CD4-positive, alpha-beta T cell treated with Interferon alpha-2 for 1 hour (primary cell): ENCODE measurements around the gene SLBP.

Experiments used
- DNase-seq, 2 donors: peaks; one replicate each; pipeline ENCODE4 v3.0.0-alpha.2; 2020 to 2022

The SLBP gene

DNA sequence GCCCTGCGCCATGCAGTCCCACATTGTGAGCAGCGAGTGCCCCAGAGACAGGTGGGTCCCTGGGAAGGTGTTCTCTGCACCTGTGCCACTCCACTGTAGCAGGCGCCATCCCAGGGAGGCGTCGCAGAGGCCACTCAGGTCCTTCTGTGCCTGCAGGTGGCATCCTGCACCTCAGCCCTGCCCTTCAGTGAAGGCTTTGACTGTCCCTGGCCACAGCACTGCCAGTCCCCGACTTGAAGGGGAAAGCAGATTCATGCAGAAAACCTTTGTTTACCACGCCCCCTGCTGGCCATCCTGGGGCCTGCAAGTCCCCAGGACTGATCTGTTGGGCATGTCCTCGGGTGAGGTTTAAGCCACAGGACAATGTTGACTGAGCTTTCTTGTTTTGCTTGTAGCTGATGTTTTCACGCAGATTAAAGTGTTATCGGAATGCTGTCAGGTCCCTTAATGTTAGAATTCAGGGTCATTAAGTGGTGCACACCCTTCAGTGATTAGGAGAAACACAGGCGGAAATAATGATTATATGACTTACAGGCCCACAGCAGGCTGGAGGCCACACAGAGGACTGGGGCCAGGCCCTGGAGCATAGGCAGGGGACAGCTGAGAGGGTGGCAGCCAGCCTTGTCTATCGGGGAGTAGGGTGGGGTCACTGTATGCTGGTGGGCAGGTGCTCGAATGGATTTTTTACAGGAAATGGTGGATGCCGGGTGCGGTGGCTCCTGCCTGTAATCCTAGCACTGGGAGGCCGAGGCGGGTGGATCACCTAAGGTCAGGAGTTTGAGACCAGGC, 14.2 kb upstream of the SLBP start:
- peak; percentile 86 to 90 for DNase-seq

DNA sequence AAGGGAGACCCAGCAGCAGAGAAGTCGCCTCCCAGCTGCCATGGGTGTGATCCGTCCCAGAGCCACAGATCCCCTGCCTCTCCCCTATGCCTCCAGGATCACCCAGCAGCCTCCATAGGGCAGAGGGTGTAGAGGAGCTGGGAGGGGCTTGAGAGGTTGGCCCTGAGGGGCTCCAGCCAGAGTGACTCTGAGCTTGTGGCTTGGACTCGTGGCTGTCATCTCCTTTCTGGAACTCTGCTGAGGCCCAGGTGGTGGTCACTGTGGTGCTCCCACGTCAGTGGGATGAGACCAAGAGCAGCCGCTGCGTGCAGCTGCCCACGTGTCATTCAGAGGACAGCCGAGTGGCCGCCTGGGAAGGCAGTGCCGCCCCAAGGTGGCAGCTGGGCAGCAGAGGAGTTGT, 13.4 kb upstream of the SLBP start:
- no peak for DNase-seq

DNA sequence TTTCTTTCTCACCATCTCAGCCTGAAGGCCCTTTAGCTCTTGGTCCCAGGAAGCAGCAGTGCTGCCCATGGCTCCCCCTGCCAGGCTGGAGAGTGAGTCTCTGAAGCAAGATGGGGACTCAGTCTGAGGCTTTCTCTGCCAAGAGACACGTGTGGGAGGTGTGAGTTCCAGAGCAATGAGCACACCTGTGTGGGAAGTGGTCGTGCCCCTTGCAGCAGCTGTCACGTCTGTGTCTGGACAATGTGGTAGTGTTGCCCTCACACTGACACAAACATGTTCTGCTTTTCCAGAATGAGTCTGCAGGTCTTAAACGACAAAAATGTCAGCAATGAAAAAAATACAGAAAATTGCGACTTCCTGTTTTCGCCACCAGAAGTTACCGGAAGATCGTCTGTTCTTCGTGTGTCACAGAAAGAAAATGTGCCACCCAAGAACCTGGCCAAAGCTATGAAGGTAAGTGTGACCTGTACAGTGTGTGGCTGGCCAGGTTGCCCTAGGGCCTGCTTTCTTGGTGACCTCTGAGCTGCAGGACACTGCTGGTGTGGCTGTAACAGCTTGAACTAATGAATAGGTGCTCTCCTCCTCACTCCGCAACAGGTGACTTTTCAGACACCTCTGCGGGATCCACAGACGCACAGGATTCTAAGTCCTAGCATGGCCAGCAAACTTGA, 11.1 kb upstream of the SLBP start:
- peak; percentile 66 to 75 for DNase-seq

DNA sequence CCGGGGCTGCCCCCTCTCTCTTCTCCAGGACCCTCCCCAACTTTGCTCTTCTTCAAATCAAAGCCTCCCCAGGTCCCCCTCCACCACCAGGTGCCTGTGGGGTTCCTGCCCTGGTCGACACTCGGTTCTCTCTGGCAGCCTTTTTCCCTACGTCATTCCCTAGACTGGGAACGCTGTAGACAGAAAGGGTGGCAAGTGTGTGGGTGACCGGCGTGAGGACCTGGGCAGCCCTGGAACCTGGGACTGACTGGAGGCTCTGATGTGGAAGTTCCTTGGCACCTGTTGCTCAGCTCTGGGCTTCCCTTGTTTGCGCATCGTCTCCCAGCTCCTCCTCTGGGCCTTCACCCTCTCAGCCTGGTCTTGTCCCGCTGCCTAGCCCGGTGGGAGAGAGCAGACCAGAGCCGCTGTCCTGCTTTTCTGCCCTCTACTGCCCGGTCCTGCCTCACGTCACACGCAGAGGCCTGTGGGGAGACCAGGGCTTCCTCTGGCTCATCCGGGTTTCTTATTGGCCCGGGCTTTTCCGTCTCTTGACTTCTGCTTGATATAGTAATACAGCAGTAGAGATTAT, 10.5 kb upstream of the SLBP start:
- no peak for DNase-seq

DNA sequence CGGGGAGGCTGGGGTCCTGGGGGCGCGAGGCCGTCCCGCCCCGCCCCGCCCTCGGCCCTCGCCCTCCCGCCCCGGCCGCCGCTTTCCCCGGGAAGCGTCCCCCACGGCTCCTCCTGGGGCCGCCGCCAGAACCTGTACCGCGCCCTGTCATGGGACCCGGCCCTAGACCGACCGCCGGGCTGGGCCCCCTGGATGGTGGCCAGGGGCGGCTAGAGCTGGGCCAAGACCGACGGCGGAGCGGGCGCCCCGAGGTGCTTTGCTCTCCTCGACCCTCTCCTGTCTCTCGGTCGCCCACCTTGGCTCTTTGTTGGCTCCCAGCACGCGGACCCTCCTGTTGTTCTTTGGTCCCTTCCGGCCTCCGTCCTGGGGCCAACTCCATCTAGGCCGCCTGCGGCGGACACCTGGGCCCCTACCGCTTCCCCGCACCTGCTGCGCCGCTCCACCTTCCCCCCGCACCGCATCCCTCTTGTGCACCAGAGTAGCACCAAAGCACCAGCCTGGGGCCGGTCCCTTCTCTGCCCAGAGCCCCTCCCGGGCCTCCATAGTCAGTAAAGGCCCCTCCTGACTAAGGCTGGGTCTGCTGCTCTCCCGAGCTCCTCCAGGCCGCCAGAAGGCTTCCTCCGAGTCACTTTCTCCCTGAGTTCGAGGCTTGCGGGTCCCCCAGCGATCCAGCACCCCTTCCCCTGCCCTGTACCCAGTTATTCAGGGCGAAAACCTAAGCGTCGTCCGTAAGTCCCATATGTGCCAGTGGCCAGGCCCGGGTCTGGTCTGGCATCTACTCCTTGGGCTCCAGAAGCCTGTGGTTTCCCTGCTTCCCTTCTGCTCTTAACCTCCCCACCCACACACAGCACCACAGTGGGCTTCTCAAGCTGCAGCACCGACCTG, 9.8 kb upstream of the SLBP start:
- no peak for DNase-seq

DNA sequence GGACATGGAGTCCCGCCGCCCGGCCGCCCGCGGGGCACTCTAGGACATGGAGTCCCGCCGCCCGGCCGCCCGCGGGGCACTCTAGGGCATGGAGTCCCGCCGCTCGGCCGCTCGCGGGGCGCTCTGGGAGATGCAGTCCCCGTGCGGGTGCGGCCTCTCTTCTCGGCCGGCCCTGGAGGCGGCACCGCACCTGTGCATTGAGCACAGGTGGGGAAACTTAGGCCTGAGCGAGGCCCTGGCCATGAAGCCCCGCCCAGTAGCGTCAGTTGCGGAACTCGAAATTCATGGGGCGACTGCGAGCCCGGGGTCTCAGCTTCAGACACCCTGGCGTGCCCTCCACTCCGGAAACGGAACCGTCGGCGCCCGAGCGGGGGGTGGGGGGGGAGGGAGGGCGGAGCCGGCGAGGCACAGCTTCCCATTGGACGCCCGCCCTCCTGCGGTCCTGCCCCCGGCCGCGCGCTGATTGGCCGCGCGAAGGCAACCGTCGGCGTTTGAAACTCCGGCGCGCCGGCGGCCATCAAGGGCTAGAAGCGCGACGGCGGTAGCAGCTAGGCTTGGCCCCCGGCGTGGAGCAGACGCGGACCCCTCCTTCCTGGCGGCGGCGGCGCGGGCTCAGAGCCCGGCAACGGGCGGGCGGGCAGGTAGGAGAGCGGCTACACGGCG, 9.0 kb upstream of the SLBP start, which contains the start of the genes TACC3 and TMEM129:
Gene TACC3, plus strand, starts transcription at position 519 of the 663 bp plus-strand sequence. CDS start 1,901 bp downstream, outside the sequence.
Gene TMEM129, minus strand, starts transcription at position 321 of the 663 bp plus-strand sequence. CDS start 486 bp downstream, outside the sequence.
- peak; percentile 97 to 98 for DNase-seq

DNA sequence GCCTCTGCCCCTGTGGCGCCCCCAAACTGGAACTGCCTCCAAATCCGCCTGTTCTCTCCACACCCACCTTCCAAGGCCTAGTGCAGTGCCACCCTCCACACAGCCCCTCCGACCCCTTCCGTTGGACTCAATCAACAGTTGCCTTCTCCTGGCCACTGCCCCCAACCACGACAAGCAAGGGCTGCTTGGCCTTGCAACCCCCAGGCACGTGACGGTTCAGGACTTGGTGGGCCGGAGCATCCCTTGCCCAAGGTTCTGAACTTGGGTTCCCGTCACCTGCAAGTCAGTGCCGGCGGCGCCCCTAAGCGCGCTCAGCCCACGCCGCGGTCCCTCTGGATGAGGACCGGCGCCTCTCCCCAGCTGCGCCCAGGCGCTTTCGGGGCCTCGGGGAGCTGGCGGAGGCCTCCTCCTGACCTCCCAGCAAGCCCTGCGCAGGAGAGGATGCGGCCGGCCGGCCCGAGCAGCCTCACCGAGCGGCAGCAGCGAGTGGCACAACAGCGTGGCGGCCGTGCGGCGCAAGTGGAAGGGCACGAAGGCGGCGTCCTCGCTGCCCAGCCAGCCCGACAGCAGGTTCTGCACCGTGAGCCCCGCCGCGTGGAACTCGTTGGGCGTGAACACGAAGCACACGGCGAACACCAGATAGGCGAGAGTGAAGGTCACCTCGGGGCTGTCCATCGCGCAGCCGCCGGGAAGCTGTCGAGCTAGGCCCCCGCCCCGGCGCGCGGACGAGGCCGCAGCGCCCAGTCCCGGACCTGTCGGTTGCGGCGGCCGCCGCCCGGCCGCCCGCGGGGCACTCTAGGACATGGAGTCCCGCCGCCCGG, 8.3 kb upstream of the SLBP start:
- peak; percentile 15 to 48 for DNase-seq

DNA sequence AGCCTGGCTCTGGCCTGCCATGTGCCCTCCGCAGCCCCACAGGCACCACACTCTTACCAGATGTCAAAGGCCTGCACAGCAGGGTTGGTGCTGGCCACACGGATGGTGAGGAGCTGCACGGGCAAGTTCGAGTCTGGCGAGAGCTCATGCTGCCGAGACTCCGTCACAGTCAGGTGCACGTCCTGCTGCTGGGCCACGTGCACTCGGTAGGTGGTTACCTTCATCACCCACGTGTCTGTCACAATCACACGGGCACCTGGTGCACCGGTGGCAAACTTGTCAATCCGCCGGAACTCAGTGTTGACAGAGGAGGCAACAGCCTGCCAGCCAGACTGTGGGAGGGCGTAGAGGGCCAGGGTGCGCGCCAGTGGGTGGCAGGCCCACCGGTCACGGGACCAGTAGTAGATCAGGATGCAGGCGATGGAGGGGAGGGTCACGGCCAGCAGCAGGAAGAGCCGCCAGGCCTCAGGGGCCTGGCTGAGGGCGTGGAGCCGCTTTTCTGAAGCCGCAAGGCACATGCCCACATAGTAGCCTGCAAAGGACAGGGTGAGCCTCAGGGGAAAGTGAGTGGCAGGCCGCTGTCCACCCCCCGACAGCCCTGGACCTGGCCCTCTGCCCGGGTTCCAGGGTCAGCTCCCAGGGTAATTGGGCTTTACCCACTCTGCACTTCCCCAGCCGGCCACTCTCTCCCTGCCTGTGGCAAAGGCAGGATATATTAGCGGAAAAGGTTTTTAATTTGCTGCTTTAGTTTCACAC, 6.2 kb upstream of the SLBP start:
- DNase-seq = no peak

DNA sequence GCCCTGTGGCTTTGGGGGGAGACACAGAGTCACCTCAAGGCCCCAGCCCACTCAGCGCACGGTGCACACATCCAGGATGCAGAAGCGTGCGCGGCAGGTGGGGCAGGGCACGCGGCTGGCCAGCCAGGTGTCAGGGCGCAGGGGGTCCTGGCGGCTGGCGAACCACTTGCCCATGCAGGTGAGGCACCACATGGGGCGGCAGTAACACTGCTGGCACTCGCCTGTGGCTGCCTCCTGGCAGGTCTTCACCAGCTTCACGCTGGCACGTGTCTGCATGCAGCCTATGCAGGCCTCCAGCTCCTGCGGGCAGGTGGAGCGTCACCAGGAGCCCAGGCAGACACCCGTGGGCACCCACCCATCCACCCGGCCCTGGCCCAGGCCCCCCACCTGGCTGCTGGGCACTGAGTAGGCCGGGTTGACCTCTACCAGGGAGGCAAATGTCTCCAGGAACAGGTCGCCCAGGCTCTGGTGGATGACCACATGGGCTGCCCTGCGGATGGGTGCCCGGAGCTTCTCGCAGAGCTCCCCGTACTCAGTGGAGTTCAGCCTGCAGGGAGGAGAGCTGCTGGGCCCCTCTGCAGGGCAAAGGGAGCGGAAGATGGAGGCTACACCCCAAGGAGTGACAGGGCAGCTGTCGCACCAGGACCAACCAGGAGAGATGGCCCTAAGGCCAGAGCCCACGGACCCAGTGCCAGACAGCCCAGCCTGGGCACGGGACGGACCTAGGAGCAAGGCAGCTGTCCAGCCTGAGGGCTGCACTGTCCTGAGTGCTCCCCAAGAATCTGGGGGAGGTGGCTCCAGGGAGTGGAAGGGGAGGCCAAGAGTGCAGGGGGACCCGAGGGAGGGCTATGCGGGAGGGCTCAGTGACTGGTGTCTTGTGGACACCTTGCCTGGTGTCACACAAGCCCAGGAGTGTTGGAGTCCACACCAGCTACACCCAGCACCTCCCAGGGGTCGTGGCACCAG, 5.3 kb upstream of the SLBP start:
- DNase-seq = no peak

DNA sequence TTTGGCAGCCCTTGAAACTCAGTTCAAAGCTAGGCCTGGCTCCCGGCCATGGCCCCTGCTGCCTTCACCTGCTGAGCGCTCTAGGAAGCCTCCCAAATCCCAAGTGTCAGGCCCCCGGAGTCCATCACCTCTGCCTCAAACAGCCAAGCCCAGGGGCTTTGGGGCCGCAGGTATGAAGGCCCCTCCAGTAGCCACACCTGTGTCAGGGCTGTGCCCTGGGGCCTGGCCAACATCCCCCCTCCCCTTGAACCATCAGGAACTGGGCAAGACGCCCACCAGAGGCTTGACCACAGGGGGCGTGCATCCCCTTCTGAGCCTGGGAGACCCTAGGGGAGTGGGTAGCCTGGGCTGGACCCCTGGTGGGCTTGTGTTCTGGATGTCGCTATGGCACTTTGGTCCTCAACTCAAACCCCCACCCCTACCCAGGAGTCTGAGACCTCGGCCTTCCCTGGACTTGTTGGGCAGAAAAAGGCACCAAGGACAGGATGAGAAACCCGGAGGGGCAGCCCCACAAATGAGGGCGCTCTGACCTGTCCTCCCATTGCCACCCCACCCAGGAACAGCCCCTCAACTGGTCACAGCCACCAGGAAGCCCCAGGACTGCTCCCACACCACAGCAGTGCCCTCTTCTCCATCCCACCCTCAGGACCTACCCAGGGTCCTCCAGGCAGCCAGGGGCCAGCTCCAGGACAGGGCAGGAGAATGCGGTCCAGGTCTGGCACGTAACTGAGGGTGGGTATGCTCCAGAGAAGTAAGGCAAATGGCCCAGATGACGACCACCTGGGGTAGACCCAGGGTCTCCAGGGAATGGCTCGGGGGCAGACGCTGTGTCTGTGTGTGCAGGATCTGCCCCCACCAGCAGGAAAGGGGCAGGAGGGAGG, 4.2 kb upstream of the SLBP start:
- no peak for DNase-seq

DNA sequence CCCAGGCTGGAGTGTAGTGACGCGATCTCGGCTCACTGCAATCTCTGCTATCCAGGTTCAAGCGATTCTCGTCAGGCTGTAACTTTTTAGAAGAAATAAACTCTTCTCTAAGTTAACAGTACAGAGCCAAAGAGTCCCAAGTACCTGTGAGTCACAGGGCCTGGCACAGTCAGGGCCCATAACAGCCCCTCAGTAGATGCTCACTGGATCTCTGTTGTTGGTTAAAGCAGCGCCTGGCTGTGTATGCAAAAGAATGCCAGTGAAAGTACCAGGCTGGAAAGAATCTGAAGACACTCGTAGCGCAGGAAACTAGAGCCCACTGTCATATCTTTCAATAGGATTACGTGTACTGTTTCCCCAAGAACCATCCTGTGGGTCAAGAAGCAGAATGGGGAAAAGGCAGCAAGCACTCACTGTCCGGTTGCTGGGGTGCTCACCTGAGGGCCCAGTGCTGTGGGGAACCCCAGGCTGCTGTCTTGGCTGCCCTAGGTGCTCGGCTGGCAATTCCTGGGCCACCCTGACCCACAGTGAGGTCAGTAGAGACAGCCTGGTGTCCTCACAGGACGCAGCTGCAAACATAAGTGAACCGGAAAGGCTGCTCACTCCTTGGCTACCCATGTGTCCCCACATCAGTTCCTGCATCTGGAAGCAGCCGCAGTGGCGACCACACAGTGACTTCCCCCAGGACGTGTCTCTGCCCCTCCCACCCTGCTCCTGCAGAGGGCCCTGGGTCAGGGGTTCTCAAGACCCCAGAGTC, 3.1 kb upstream of the SLBP start:
- DNase-seq = peak in 1 of 2 donors; percentile 49

DNA sequence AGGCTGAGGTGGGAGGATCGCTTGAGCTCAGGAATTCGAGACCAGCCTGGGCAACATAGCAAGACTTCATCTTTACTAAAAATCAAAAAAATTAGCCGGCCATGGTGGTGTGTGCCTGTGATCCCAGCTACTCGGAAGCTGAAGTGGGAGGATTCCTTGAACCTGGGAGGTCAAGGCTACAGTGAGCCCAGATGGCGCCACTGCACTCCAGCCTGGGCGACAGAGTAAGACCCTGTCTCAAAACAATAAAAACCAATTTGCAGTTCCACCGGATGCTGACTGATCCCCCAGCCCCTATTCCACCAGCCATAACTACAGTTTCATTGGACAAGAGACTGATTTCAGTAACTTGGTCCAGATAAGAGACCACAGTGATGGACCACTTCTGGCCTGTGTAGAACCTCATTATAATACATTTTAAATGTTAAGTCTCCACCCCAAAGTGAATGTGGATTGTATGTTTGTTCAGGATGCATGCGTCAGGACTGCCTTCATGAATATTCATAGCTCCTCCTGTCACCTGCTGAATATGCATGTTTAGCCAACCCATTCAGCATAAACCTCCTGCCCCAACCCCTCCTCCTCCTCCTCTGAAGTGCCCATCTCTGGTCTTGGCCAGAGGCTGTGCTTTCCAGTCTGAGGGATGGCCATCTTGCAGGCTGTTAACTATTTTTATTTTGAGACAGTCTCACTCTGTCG, 2.3 kb upstream of the SLBP start:
- no peak for DNase-seq

DNA sequence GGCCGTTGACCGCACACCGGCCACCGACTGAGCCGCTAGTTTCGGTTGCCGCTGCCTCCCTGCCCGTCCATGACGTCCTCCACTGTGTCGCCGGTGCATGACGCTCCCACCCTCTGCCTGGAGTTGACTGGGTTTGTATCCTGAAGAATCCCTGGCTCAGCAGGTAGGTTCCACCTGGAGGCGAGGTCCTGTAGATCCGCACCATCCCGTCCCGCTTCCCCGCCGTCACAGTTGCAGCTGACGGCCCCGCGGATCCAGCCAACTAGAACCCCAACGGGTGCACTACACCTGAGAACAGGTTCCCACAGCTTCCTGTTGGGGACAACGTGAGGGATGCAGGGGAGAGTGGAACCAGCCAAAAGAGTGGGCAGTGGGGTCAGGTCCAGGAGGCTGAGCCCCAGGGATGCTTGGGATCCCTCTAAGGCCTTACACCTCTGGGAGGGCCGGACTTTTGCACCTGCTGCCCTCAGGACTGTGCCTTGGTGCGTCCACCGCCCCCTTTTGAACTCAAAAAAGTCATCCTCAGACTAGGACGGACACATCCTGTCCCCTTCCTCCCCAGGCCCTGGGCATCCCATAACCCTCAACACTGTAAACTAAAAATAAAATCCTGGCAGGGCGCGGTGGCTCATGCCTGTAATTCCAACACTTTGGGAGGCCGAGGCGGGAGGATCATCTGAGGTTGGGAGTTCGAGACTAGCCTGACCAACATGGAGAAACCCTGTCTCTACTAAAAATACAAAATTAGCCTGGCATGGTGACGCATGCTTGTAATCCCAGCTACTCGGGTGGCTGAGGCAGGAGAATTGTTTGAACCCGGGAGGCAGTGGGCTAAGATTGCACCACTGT, 1.1 kb upstream of the SLBP start:
- DNase-seq = no peak

DNA sequence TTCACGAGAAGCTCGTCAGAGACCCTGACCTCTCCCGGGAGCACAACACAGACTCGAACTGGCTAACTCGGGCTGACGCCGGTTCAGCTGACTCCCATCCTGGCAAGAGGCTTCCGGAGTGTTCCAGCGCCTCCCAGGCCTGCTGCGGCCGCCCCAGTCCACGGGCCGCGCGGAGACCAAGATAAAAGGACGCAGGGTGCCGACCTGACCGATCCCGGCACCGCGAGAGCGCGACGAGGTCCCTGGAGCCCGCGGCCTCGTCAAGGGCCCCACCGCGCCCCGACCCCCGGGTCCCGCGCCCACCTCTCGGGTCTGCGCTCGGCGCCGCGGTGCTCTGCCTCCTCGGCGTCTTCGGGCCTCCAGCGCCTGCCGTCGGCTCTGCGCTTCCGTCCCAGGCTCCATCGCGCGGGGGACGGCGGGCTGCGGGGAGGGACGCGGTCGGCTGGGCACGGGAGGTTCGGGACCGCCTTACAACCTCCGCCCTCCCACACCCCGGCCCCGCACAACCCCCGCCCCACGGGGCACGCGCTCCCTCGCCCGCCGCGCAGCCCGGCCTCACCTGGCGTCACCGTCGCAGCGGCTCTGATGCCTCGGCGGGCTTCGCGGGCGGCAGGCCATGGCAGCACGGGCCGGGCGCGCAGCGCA, 426 bp downstream of the SLBP start:
- DNase-seq = peak in 1 of 2 donors; percentile 42

DNA sequence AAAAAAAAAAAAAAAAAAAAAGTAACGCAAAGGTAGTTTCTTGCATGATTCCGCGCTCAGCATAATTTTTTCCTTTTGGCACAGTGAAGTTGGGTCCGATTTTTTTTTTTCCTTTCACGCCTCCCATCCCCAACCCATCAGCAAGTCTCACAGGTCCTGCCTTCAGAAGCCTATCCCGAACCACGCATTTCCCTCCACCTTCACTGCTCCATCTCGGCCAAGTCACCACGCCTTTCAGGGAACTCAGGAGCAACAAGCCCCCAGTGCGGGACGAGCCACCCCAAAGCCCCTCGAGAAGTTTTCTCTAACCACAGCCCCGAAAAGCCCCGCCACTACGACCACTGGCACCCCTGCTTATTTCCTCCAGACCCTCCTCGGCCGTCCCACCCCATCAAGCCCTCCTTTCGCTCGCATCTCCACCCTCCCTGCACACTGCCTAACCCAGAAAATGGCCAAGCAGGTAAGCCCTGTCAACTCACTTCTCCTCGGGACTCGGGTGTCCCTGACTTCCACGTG, 1.0 kb downstream of the SLBP start:
- DNase-seq = no peak
